Choroid plexus epithelial cell (primary cell): ENCODE measurements around the gene VILL.

Source experiments
- DNase-seq: peaks from one replicate; pipeline ENCODE4 v3.0.0-alpha.2; 2010; ENCODE audit warnings: low read depth
- H3K4me3 ChIP-seq: 2 replicates; pipeline ENCODE4 v1.5.1; 2011; ENCODE audit warnings: low read depth, mild to moderate bottlenecking, control low read depth, low read length, moderate library complexity
- TF ChIP-seq, protein P1 (sequence below): conservative IDR thresholded peaks from 2 replicates; pipeline ENCODE4 v1.5.1; 2011; ENCODE audit warnings: low read depth, mild to moderate bottlenecking, control low read depth, inconsistent platforms, low read length, moderate library complexity

The VILL gene

DNA sequence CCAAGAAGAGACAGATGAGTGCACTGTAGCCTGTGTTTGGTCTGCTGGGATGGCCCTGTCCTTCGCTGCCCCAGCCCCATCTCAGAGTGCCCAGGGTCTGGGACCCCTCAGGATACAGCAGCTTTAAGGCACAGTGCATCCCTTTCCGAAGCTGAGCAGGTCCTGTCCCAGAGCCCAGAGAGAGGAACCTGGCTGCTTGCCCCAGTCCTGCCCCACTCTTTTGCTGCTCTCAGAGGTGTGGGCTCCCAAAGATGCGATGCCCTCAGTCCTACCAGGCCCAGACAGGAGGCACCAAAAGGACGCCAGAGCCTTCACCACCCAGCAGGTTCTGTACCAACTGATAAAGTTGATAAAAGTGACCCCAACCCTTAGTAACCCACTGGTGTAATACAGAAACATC is 30.6 kb downstream of the VILL start:
- TF ChIP-seq, protein P1, sequence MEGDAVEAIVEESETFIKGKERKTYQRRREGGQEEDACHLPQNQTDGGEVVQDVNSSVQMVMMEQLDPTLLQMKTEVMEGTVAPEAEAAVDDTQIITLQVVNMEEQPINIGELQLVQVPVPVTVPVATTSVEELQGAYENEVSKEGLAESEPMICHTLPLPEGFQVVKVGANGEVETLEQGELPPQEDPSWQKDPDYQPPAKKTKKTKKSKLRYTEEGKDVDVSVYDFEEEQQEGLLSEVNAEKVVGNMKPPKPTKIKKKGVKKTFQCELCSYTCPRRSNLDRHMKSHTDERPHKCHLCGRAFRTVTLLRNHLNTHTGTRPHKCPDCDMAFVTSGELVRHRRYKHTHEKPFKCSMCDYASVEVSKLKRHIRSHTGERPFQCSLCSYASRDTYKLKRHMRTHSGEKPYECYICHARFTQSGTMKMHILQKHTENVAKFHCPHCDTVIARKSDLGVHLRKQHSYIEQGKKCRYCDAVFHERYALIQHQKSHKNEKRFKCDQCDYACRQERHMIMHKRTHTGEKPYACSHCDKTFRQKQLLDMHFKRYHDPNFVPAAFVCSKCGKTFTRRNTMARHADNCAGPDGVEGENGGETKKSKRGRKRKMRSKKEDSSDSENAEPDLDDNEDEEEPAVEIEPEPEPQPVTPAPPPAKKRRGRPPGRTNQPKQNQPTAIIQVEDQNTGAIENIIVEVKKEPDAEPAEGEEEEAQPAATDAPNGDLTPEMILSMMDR, result no peak
- no peak overlapping the region for H3K4me3 ChIP-seq

DNA sequence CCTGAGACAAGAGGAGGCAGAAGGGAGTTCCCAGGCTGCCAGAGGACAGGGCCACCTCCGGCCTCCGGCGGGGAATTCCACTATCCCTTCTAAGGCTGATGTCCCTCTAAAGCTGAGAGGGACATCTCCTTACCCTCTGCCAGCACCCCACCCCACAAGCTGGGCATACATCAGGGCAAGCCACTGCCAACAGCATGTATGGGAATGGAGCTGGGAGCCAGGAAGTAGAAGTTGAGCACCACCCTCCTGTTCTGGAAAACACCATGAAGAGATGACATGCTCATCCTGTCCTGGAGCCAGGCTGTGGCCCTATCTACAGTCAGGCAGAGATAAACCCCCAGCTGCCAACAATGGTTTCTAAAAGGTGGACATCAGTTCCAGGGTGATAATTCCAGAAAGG is 31.7 kb downstream of the VILL start:
- H3K4me3 ChIP-seq, result no peak overlapping the region
- TF ChIP-seq, protein P1, result no peak
- DNase-seq, result no peak

More for the DNA sequence above, 30.6 kb downstream of the VILL start:
- DNase-seq, result no peak

DNA sequence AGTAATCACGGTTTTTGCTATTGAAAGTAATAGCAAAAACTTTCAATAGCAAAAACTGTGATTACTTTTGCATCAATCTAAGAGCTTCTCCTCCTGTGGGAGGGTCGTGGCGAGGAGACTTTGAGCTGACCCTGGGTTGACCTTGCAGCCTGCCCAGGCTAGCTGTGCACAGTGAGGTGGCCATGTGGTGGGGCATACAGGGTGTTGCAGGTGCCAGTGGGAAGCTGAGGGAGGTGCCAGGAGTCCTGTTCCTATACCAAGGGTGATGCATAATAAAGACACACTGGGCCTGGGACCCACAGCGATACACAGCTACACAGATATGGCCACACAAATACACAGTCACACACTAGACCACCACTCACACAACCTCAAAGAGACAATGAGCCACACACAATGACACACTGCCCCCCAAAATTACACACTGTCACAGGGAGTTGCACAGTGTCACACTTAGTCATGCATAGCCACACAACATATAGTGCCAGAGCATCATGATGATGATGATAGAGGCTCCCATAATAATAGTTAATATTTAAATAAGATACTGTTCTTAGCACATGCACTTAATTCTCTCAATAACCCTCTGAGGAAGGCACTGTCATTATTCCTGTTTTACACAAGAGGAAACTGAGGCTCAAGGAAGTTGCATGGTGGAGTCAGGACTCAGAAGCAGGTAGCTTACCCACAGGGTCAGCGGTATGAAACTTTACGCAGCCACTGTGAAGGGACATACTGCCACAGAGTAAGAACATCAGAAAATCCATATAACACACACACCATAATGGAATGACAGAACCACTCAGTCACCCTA is 32.5 kb downstream of the VILL start:
- H3K4me3 ChIP-seq, result no peak overlapping the region
- no peak for DNase-seq
- TF ChIP-seq, protein P1, result no peak

DNA sequence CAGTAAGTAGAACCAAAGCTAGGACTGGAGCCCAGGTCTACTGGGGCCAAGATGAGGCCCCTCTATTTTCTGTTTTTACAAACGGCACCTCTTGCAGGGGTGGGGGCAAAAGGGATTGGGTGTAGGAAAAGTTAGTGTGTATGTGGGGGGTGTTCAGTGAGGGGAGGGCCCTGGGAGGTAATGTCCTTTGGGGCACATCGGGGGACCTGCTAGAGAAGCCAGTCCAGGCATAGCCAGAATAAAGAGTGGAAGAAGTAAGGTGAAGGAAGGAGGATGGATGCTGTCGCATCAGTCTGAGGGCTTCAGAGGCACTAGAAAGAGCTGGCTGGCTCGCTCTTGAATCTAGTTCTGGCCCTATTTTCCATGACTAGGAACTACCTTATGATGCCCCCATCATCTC is 36.3 kb downstream of the VILL start:
- TF ChIP-seq, protein P1, result no peak
- H3K4me3 ChIP-seq, result no peak overlapping the region
- DNase-seq, result no peak

DNA sequence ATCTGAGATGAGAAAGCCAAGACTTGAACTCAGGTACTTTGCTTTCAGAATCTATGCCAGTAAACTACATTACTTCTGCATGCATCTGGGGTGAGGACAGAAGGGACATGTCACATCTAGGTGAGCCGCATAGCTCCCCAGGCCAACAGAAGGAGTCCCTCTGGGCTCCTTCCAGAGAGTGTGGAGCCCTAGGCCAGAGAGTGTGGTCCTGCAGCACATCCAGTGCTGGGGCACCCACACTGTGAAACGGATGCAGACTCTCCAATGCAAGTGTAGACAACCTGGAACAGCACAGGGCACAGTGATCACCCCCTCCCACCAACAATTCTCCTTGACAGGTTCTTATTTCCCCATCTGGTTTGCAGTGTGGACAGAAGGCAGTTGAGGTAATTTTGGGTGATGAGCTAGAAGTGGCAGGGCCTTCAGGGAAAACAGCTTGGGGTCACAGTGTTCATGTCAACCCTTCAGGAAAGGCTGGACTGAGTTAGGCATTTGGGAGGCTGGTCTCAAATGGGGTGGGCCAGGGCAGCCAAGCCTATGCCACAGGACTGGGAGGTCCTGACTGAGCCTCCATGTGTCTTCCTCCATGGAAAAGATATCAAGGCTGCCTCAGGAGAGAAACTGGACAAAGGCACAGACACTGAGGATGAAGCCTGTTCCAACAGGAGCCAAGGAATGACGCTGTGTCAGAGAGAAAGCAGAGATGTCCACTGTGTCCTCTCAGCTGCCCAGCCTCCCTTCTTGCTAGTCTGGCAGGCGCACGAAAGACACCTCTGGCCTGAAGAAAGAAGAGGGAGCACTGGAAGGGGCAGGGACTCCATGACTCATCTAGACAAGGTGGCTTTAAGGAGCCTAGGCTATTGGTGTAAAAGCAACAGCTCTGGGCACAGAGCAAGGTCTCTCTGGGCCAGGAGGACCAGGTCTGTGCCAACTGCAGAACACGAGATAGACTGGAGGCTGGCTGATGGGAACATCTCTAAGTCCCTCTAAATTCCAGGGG is 37.2 kb downstream of the VILL start:
- no peak overlapping the region for H3K4me3 ChIP-seq
- TF ChIP-seq, protein P1, result no peak
- DNase-seq, result no peak

DNA sequence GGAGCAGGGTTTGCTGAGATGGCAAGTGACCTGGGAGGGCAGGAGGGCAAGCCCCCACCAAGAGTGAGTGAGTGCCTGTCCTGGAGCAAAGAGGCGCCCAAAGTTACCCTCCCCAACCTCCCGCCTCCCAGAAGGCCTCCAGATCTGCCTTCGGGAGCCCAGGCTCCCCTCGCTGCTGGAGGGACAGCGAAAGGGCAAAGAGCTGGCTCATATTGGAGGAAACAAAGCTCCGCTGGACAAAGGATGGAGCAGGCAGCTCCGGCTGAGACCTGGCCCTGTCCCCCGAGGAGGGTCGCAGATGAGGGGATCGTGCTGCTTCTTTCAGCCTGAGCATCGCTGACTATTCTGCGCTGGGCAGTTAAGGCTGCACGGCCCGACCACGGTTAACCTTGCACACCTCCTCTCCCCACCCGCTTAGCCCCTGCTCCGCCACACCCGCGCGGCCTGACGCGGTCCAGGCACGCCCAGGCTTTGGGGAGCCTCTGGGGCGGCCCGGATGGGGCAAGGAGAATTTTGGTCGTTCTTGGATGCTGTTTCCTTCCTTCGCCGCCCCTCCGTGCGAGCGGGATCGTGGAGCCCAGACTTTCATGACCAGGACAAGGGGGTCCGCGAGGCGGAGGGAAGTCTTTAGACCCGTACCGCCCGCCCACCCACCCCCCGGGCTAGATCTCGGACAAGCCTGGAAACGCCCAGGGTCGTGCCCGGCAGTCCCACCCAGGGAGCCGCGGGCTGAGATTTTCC is 38.2 kb downstream of the VILL start:
- peak overlapping the region; percentile 65 for H3K4me3 ChIP-seq
- DNase-seq, result no peak
- TF ChIP-seq, protein P1, result no peak
